Measurements from ENCODE around the gene TMSB4Y.

DNA sequence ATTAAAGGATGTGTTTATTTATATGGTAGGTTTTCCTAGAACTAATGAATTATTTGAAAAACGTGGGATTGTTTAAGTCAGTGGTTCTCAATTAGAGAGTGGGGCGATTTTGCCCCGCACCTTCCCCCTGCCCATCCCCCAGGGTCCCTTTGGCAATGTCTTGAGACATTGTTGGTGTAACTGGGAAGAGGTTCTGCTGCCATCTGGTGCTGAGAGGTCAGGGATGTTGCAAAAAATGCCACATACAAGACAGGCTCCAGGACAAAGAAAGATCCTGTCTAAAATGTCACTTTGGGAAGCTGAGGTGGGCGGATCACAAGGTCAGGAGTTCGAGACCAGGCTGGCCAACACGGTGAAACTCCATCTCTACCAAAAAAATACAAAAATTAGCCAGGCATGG, 25.8 kb downstream of the TMSB4Y start:
- TF ChIP-seq, protein P1, sequence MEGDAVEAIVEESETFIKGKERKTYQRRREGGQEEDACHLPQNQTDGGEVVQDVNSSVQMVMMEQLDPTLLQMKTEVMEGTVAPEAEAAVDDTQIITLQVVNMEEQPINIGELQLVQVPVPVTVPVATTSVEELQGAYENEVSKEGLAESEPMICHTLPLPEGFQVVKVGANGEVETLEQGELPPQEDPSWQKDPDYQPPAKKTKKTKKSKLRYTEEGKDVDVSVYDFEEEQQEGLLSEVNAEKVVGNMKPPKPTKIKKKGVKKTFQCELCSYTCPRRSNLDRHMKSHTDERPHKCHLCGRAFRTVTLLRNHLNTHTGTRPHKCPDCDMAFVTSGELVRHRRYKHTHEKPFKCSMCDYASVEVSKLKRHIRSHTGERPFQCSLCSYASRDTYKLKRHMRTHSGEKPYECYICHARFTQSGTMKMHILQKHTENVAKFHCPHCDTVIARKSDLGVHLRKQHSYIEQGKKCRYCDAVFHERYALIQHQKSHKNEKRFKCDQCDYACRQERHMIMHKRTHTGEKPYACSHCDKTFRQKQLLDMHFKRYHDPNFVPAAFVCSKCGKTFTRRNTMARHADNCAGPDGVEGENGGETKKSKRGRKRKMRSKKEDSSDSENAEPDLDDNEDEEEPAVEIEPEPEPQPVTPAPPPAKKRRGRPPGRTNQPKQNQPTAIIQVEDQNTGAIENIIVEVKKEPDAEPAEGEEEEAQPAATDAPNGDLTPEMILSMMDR (IDR thresholded peaks at IDR 0.05; ENCODE audit: low read depth, low read length, poor library complexity, severe bottlenecking): no peak
- TF ChIP-seq EZH2phosphoT487 (IDR thresholded peaks at IDR 0.05; ENCODE audit: borderline replicate concordance, low read length): no peak

Data from DOHH2 (cell line).